NCI-H1092 treated with DMSO at 0.1 percent for 48 hours (cell line): ENCODE data around the gene GALM.

Experiments used
- DNase-seq: peaks from one replicate; lab custom pipeline; 2025; lab: John Stamatoyannopoulos, UW

GALM gene

GRCh38 chr2:38771632-38772031 lies 105.7 kb downstream of the GALM start:
- no peak for DNase-seq

GRCh38 chr2:38775097-38775920 lies 109.4 kb downstream of the GALM start:
- DNase-seq = no peak

GRCh38 chr2:38775921-38776225 lies 110.0 kb downstream of the GALM start:
- DNase-seq = no peak

- no peak for DNase-seq
Measured at GRCh38 chr2:38776531-38776930, 110.6 kb downstream of the GALM start.

- no peak for DNase-seq
Measured at GRCh38 chr2:38778687-38779082, 112.8 kb downstream of the GALM start.

GRCh38 chr2:38783586-38783985 lies 117.7 kb downstream of the GALM start:
- no peak for DNase-seq
